ENCODE data around the gene LIMS2.

Gene LIMS2

GRCh38 chr2:127650785-127651380, 24.4 kb downstream of the LIMS2 start:
- Histone ChIP-seq H3K4me1 (ENCODE audit: control insufficient read depth in 2 of 2, insufficient read depth in 1 of 2, low read depth in 1 of 2, low read length in 2 of 2) (peaks cover 9 to 18% of the 10 kb centered on the region in 2 donors), H4K91ac (ENCODE audit: low read depth, low read length, poor library complexity) (peak overlapping the region; percentile 87), H4K8ac (ENCODE audit: low read depth, low read length) (no peak overlapping the region), H3K14ac (ENCODE audit: low read length) (peak overlapping the region; percentile 84), H3K4me3 (ENCODE audit: low read length in 2 of 2) (no peak overlapping the region), H2BK5ac (ENCODE audit: low read length) (peak overlapping the region; percentile 89), H2BK12ac (ENCODE audit: low read length) (peak overlapping the region; percentile 82), H2AK5ac (ENCODE audit: low read depth, low read length) (peak overlapping the region; percentile 93), H2AFZ (ENCODE audit: low read length) (peak overlapping the region; percentile 21), H3K18ac (ENCODE audit: low read length) (peak overlapping the region; percentile 89), H2BK120ac (ENCODE audit: low read depth, low read length) (no peak overlapping the region), H3K9me3 (replicated peaks in 1 of 2; ENCODE audit: control insufficient read depth in 2 of 2, insufficient read depth in 1 of 2, low read depth in 1 of 2, low read length in 2 of 2) (peaks cover 0 to 2% of the 10 kb centered on the region in 2 donors), H3K4me2 (ENCODE audit: insufficient read depth, low read length, poor library complexity, severe bottlenecking) (no peak overlapping the region), H3K79me1 (ENCODE audit: low read depth, low read length) (no peaks in the 10 kb centered on the region), H3K4ac (ENCODE audit: low read length) (peak overlapping the region; percentile 13), H2BK15ac (ENCODE audit: low read length) (peak overlapping the region; percentile 69), H3K23ac (ENCODE audit: low read depth, low read length, poor library complexity) (peak overlapping the region; percentile 94), H3K9ac (ENCODE audit: low read depth, low read length, poor library complexity) (no peak overlapping the region), H3K36me3 (replicated peaks in 1 of 2; ENCODE audit: control insufficient read depth in 2 of 2, insufficient read depth in 2 of 2, low read length in 2 of 2) (no peaks in the 10 kb centered on the region), H3K27ac (replicated peaks; ENCODE audit: low read length) (no peak overlapping the region), H3K27me3 (ENCODE audit: control insufficient read depth in 3 of 3, insufficient read depth in 3 of 3, low read depth in 1 of 3, low read length in 3 of 3) (peaks cover 0 to 7% (median 2%) of the 10 kb centered on the region in 3 experiments)
- no peak for DNase-seq (ENCODE audit: low spot score)
- no CpG with 5 or more reads among the region's 28 CpGs for WGBS, 2 donors (ENCODE audit: extremely low coverage in 2 of 2, insufficient read length in 2 of 2, insufficient replicate concordance in 1 of 2)

DNA sequence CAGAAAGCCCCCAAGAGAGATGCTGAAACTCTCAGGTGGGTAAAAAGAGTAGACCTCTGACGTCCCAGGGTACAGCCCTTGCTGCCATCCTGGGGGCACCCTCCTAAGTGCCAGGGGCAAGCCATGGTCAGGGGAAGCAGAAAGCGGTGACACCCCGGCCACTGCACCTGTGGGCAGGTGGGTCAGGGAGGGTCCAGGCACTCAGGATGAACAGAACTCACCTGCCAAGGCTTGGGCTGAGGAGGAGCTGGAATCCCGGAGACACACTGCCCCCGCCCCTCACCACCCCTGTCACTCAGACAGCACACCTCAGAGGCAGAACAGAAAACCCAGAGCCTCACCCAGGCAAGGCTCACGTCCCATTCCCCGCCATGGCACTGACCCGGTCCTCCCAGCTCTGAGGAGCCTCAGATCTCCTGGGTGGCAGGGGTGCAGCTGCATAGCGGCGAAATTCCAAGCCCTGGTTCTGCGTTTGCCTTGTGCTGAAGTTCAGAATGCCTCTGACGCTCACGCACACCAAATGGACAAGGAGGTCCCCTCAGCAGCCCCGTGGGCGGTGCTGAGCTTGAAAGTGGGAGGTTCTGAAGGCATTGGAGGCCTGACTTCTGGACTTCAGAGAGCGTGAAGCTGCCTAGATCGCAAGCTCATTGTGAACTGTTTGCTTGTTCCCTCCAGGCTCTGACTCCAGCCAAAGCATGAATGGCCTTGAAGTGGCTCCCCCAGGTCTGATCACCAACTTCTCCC, 25.1 kb downstream of the LIMS2 start:
- H2BK15ac ChIP-seq (ENCODE audit: low read length): peak overlapping the region; percentile 69
- peak overlapping the region; percentile 61 for H3K23ac ChIP-seq (ENCODE audit: low read depth, low read length, poor library complexity)
- no peak overlapping the region for H3K9ac ChIP-seq (ENCODE audit: low read depth, low read length, poor library complexity)
- no peak for DNase-seq (ENCODE audit: low spot score)
- no CpG with 5 or more reads among the region's 17 CpGs for WGBS, 2 donors (ENCODE audit: extremely low coverage in 2 of 2, insufficient read length in 2 of 2, insufficient replicate concordance in 1 of 2)
- peaks cover 0 to 2% of the 10 kb centered on the region in 2 donors for H3K9me3 ChIP-seq (replicated peaks in 1 of 2; ENCODE audit: control insufficient read depth in 2 of 2, insufficient read depth in 1 of 2, low read depth in 1 of 2, low read length in 2 of 2)
- H3K79me1 ChIP-seq (ENCODE audit: low read depth, low read length): no peaks in the 10 kb centered on the region
- H3K18ac ChIP-seq (ENCODE audit: low read length): peak overlapping the region; percentile 73
- peak overlapping the region; percentile 77 for H2BK120ac ChIP-seq (ENCODE audit: low read depth, low read length)
- no peak overlapping the region for H3K14ac ChIP-seq (ENCODE audit: low read length)
- H3K4me2 ChIP-seq (ENCODE audit: insufficient read depth, low read length, poor library complexity, severe bottlenecking): no peak overlapping the region
- no peak overlapping the region for H4K8ac ChIP-seq (ENCODE audit: low read depth, low read length)
- H2BK12ac ChIP-seq (ENCODE audit: low read length): peak overlapping the region; percentile 77
- H3K4me3 ChIP-seq (ENCODE audit: low read length in 2 of 2): no peak overlapping the region
- H2AFZ ChIP-seq (ENCODE audit: low read length): no peak overlapping the region
- H3K4me1 ChIP-seq (ENCODE audit: control insufficient read depth in 2 of 2, insufficient read depth in 1 of 2, low read depth in 1 of 2, low read length in 2 of 2): peaks cover 13 to 17% of the 10 kb centered on the region in 2 donors
- H3K27ac ChIP-seq (replicated peaks; ENCODE audit: low read length): no peak overlapping the region
- H4K91ac ChIP-seq (ENCODE audit: low read depth, low read length, poor library complexity): peak overlapping the region; percentile 76
- peaks cover 0 to 4% (median 2%) of the 10 kb centered on the region in 3 experiments for H3K27me3 ChIP-seq (ENCODE audit: control insufficient read depth in 3 of 3, insufficient read depth in 3 of 3, low read depth in 1 of 3, low read length in 3 of 3)
- no peaks in the 10 kb centered on the region for H3K36me3 ChIP-seq (replicated peaks in 1 of 2; ENCODE audit: control insufficient read depth in 2 of 2, insufficient read depth in 2 of 2, low read length in 2 of 2)
- H2BK5ac ChIP-seq (ENCODE audit: low read length): no peak overlapping the region
- H2AK5ac ChIP-seq (ENCODE audit: low read depth, low read length): peak overlapping the region; percentile 93
- no peak overlapping the region for H3K4ac ChIP-seq (ENCODE audit: low read length)

- no peaks in the 10 kb centered on the region for H3K79me1 ChIP-seq (ENCODE audit: low read depth, low read length)
- WGBS, 2 donors (ENCODE audit: extremely low coverage in 2 of 2, insufficient read length in 2 of 2, insufficient replicate concordance in 1 of 2): no CpG with 5 or more reads among the region's 7 CpGs
- peak overlapping the region; percentile 61 for H3K23ac ChIP-seq (ENCODE audit: low read depth, low read length, poor library complexity)
- no peak overlapping the region for H2BK5ac ChIP-seq (ENCODE audit: low read length)
- peak overlapping the region; percentile 77 for H2BK12ac ChIP-seq (ENCODE audit: low read length)
- H3K36me3 ChIP-seq (replicated peaks in 1 of 2; ENCODE audit: control insufficient read depth in 2 of 2, insufficient read depth in 2 of 2, low read length in 2 of 2): no peaks in the 10 kb centered on the region
- H4K91ac ChIP-seq (ENCODE audit: low read depth, low read length, poor library complexity): no peak overlapping the region
- no peak overlapping the region for H3K4me2 ChIP-seq (ENCODE audit: insufficient read depth, low read length, poor library complexity, severe bottlenecking)
- no peak overlapping the region for H3K27ac ChIP-seq (replicated peaks; ENCODE audit: low read length)
- H2BK15ac ChIP-seq (ENCODE audit: low read length): peak overlapping the region; percentile 28
- peak overlapping the region; percentile 73 for H3K18ac ChIP-seq (ENCODE audit: low read length)
- H3K4me3 ChIP-seq (ENCODE audit: low read length in 2 of 2): no peak overlapping the region
- no peak overlapping the region for H3K14ac ChIP-seq (ENCODE audit: low read length)
- peaks cover 0 to 2% of the 10 kb centered on the region in 2 donors for H3K9me3 ChIP-seq (replicated peaks in 1 of 2; ENCODE audit: control insufficient read depth in 2 of 2, insufficient read depth in 1 of 2, low read depth in 1 of 2, low read length in 2 of 2)
- H4K8ac ChIP-seq (ENCODE audit: low read depth, low read length): no peak overlapping the region
- H3K4ac ChIP-seq (ENCODE audit: low read length): no peak overlapping the region
- H2BK120ac ChIP-seq (ENCODE audit: low read depth, low read length): peak overlapping the region; percentile 77
- peaks cover 0 to 3% (median 2%) of the 10 kb centered on the region in 3 experiments for H3K27me3 ChIP-seq (ENCODE audit: control insufficient read depth in 3 of 3, insufficient read depth in 3 of 3, low read depth in 1 of 3, low read length in 3 of 3)
- H2AFZ ChIP-seq (ENCODE audit: low read length): peak overlapping the region; percentile 89
- peak; percentile 80 for DNase-seq (ENCODE audit: low spot score)
- peaks cover 12% of the 10 kb centered on the region in 2 donors for H3K4me1 ChIP-seq (ENCODE audit: control insufficient read depth in 2 of 2, insufficient read depth in 1 of 2, low read depth in 1 of 2, low read length in 2 of 2)
- no peak overlapping the region for H3K9ac ChIP-seq (ENCODE audit: low read depth, low read length, poor library complexity)
- peak overlapping the region; percentile 77 for H2AK5ac ChIP-seq (ENCODE audit: low read depth, low read length)
These were observed 25.7 kb downstream of the LIMS2 start for GRCh38 chr2:127649684-127650040.

- peaks cover 0 to 2% (median 2%) of the 10 kb centered on the region in 3 experiments for H3K27me3 ChIP-seq (ENCODE audit: control insufficient read depth in 3 of 3, insufficient read depth in 3 of 3, low read depth in 1 of 3, low read length in 3 of 3)
- H3K23ac ChIP-seq (ENCODE audit: low read depth, low read length, poor library complexity): no peak overlapping the region
- H3K4me1 ChIP-seq (ENCODE audit: control insufficient read depth in 2 of 2, insufficient read depth in 1 of 2, low read depth in 1 of 2, low read length in 2 of 2): peaks cover 12 to 14% of the 10 kb centered on the region in 2 donors
- H3K79me1 ChIP-seq (ENCODE audit: low read depth, low read length): no peaks in the 10 kb centered on the region
- no peak overlapping the region for H3K4me2 ChIP-seq (ENCODE audit: insufficient read depth, low read length, poor library complexity, severe bottlenecking)
- H3K27ac ChIP-seq (replicated peaks; ENCODE audit: low read length): no peak overlapping the region
- H2AK5ac ChIP-seq (ENCODE audit: low read depth, low read length): no peak overlapping the region
- no peak overlapping the region for H3K18ac ChIP-seq (ENCODE audit: low read length)
- no peak overlapping the region for H2BK5ac ChIP-seq (ENCODE audit: low read length)
- no peak overlapping the region for H4K8ac ChIP-seq (ENCODE audit: low read depth, low read length)
- no peak overlapping the region for H3K14ac ChIP-seq (ENCODE audit: low read length)
- H3K36me3 ChIP-seq (replicated peaks in 1 of 2; ENCODE audit: control insufficient read depth in 2 of 2, insufficient read depth in 2 of 2, low read length in 2 of 2): no peaks in the 10 kb centered on the region
- no peak for DNase-seq (ENCODE audit: low spot score)
- H3K4me3 ChIP-seq (ENCODE audit: low read length in 2 of 2): no peak overlapping the region
- no peak overlapping the region for H2BK12ac ChIP-seq (ENCODE audit: low read length)
- no peak overlapping the region for H3K4ac ChIP-seq (ENCODE audit: low read length)
- H4K91ac ChIP-seq (ENCODE audit: low read depth, low read length, poor library complexity): no peak overlapping the region
- no peak overlapping the region for H3K9ac ChIP-seq (ENCODE audit: low read depth, low read length, poor library complexity)
- H2BK120ac ChIP-seq (ENCODE audit: low read depth, low read length): no peak overlapping the region
- peaks cover 0 to 2% of the 10 kb centered on the region in 2 donors for H3K9me3 ChIP-seq (replicated peaks in 1 of 2; ENCODE audit: control insufficient read depth in 2 of 2, insufficient read depth in 1 of 2, low read depth in 1 of 2, low read length in 2 of 2)
- no CpG with 5 or more reads among the region's 12 CpGs for WGBS, 2 donors (ENCODE audit: extremely low coverage in 2 of 2, insufficient read length in 2 of 2, insufficient replicate concordance in 1 of 2)
- H2BK15ac ChIP-seq (ENCODE audit: low read length): no peak overlapping the region
- H2AFZ ChIP-seq (ENCODE audit: low read length): peak overlapping the region; percentile 89
These were observed 26.2 kb downstream of the LIMS2 start for GRCh38 chr2:127649100-127649611.

Measured in neuronal stem cell (in vitro differentiated cells).